Keratinocyte (primary cell): Measurements from ENCODE around the gene GDAP2. TPM values are rescaled to one million over a fixed set of nuclear protein-coding genes. Genes with fewer than 3 reads are reported as not detected.

Experiments used
- DNase-seq: peaks from one replicate; pipeline ENCODE4 v3.0.0-alpha.2; 2011; ENCODE audit warnings: low read depth, missing footprints, low spot score
- FAIRE-seq: peaks from 2 replicates; lab custom pipeline; 2011; peaks lifted over from hg19 to GRCh38; lab: Jason Lieb, UNC
- H2AFZ ChIP-seq: 2 replicates; pipeline ENCODE4 v1.6.0; 2012; ENCODE audit warnings: low read length, control low read depth, inconsistent platforms; ENCODE audit not compliant: control insufficient read depth
- H3K27ac ChIP-seq: 2 replicates; pipeline ENCODE4 v1.5.1; 2011; ENCODE audit warnings: low read length; ENCODE audit not compliant: control insufficient read depth, insufficient read depth
- H3K27me3 ChIP-seq: 3 replicates; pipeline ENCODE4 v1.6.0; 2011; ENCODE audit warnings: low read length; ENCODE audit not compliant: control insufficient read depth, insufficient read depth; ENCODE audit errors: extremely low read depth
- H3K36me3 ChIP-seq, 2 experiments: 2 replicates in 1 of 2; 3 replicates in 1 of 2; pipeline ENCODE4 v1.5.1; 2011; ENCODE audit warnings: low read length in 2 of 2, mild to moderate bottlenecking in 1 of 2; ENCODE audit not compliant: control insufficient read depth in 2 of 2, insufficient read depth in 2 of 2; ENCODE audit errors: extremely low read depth in 1 of 2
- H3K4me1 ChIP-seq: 3 replicates; pipeline ENCODE4 v1.5.1; 2011; ENCODE audit warnings: low read length; ENCODE audit not compliant: control insufficient read depth, insufficient read depth; ENCODE audit errors: extremely low read depth
- H3K4me2 ChIP-seq: 3 replicates; pipeline ENCODE4 v1.6.0; 2011; ENCODE audit warnings: low read depth, low read length; ENCODE audit not compliant: control insufficient read depth, insufficient read depth; ENCODE audit errors: extremely low read depth
- H3K4me3 ChIP-seq, 3 experiments: fragments of 200-600 bp in 1 of 3; sonication (generic) in 1 of 3; 2 replicates in 2 of 3; 3 replicates in 1 of 3; pipeline ENCODE4 v1.5.1; 2011 to 2016; ENCODE audit warnings: low read length in 3 of 3, mild to moderate bottlenecking in 3 of 3, control low read depth in 2 of 3, inconsistent platforms in 1 of 3, low read depth in 1 of 3, mixed read lengths in 1 of 3, mixed run types in 1 of 3, moderate library complexity in 1 of 3; ENCODE audit not compliant: control insufficient read depth in 2 of 3, insufficient read depth in 2 of 3; ENCODE audit errors: extremely low read depth in 1 of 3
- H3K79me2 ChIP-seq: 2 replicates; pipeline ENCODE4 v1.6.0; 2012; ENCODE audit warnings: low read length; ENCODE audit not compliant: control insufficient read depth, insufficient read depth
- H3K9ac ChIP-seq: 3 replicates; pipeline ENCODE4 v1.6.0; 2011; ENCODE audit warnings: low read length; ENCODE audit not compliant: control insufficient read depth, insufficient read depth; ENCODE audit errors: extremely low read depth
- H3K9me1 ChIP-seq: 3 replicates; pipeline ENCODE4 v1.6.0; 2011; ENCODE audit warnings: low read length; ENCODE audit not compliant: control insufficient read depth, insufficient read depth; ENCODE audit errors: extremely low read depth
- H3K9me3 ChIP-seq: 2 replicates; pipeline ENCODE4 v1.5.1; 2012; ENCODE audit warnings: low read depth, low read length; ENCODE audit not compliant: control insufficient read depth
- H4K20me1 ChIP-seq: 3 replicates; pipeline ENCODE4 v1.6.0; 2011; ENCODE audit warnings: low read length; ENCODE audit not compliant: control insufficient read depth, insufficient read depth; ENCODE audit errors: extremely low read depth
- EZH2 ChIP-seq: IDR thresholded peaks from one replicate; pipeline ENCODE4 v1.6.1; 2012; ENCODE audit warnings: inconsistent platforms, mild to moderate bottlenecking, low read length, moderate library complexity
- dilution Hi-C: fragments of 300-500 bp; cut with MboI; formaldehyde crosslinking; loops from one replicate; pipeline ENCODE4 v1.7.0; 2020; ENCODE audit warnings: low sequenced_read_pairs; ENCODE audit not compliant: extremely low pct_ligation_motif_present
- polyA plus RNA-seq, 5 experiments: library from polyadenylated mRNA; depleted of rRNA in 3 of 5; stranded (reverse) in 3 of 5; stranded (forward) in 1 of 5; unstranded in 1 of 5; fragments of >200 nt; gene quantifications; 1 replicate in 1 of 5; 2 replicates in 3 of 5; 3 replicates in 1 of 5; pipeline versions ENCODE4 v1.2.1 to v1.2.3, GENCODE V29; 2011 to 2012; ENCODE audit warnings: missing spikeins in 2 of 5, low read depth in 1 of 5, low replicate concordance in 1 of 5
- TF ChIP-seq, protein P1 (sequence below), 3 experiments: IDR thresholded peaks in 1 of 3; conservative IDR thresholded peaks in 1 of 3; optimal IDR thresholded peaks in 1 of 3; 2 replicates in 2 of 3; 3 replicates in 1 of 3; pipeline versions ENCODE3 to v1.5.1; 2011; ENCODE audit warnings: low read length in 3 of 3, mild to moderate bottlenecking in 3 of 3, moderate library complexity in 2 of 3, control low read depth in 1 of 3, inconsistent platforms in 1 of 3; ENCODE audit not compliant: insufficient read depth in 2 of 3; ENCODE audit errors: extremely low read depth in 1 of 3

The GDAP2 gene
- polyA plus RNA-seq, 1 donor (not counting 4 experiments of a cell fraction or from before 2014, with no cell fraction given) = 15.7 TPM

- DNase-seq (no peak), FAIRE-seq (no peak)
- H2AFZ ChIP-seq = no peak overlapping the region
- H3K79me2 ChIP-seq = no peaks in the 10 kb centered on the region
- H3K27me3 ChIP-seq = no peaks in the 10 kb centered on the region
- no peak overlapping the region for H3K9ac ChIP-seq
- H3K9me3 ChIP-seq = no peaks in the 10 kb centered on the region
- no peaks in the 10 kb centered on the region for H4K20me1 ChIP-seq
- peaks cover 46% of the 10 kb centered on the region for H3K4me1 ChIP-seq
- TF ChIP-seq, protein P1, sequence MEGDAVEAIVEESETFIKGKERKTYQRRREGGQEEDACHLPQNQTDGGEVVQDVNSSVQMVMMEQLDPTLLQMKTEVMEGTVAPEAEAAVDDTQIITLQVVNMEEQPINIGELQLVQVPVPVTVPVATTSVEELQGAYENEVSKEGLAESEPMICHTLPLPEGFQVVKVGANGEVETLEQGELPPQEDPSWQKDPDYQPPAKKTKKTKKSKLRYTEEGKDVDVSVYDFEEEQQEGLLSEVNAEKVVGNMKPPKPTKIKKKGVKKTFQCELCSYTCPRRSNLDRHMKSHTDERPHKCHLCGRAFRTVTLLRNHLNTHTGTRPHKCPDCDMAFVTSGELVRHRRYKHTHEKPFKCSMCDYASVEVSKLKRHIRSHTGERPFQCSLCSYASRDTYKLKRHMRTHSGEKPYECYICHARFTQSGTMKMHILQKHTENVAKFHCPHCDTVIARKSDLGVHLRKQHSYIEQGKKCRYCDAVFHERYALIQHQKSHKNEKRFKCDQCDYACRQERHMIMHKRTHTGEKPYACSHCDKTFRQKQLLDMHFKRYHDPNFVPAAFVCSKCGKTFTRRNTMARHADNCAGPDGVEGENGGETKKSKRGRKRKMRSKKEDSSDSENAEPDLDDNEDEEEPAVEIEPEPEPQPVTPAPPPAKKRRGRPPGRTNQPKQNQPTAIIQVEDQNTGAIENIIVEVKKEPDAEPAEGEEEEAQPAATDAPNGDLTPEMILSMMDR (optimal IDR thresholded peaks at IDR 0.05 in 1 of 3, IDR thresholded peaks at IDR 0.05 in 1 of 3, conservative IDR thresholded peaks at IDR 0.05 in 1 of 3; ENCODE audit: extremely low read depth in 1 of 3, insufficient read depth in 2 of 3, low read length in 3 of 3) = no peak
- TF ChIP-seq EZH2 = no peak
- peak overlapping the region; percentile 18 for H3K4me2 ChIP-seq
- H3K4me3 ChIP-seq = no peak overlapping the region
- H3K36me3 ChIP-seq = no peaks in the 10 kb centered on the region
- dilution Hi-C loops = no loop called here
- H3K9me1 ChIP-seq = no peaks in the 10 kb centered on the region
- H3K27ac ChIP-seq = no peak overlapping the region
Observed at GRCh38 chr1:117825414-117825813, 104.0 kb downstream of the GDAP2 start.

DNA sequence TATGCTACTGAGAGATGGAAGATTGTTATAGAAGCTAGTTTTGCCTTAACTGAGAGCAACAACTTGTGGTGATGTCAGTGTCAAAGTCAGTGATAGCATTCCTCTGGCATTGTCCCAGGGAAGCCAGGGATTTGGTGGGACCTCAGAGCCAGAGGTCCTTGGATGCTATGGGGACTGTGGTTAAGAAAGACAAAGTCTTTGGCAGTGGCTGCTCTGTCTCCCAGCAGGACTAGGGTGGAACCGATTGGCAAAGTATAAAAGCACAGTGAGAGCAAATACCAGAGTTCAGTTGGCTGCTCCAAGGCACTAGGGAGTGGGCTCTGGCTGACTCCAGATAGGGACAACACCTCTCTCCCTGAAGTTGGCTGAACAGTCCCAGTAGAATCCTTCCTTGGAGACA lies 104.8 kb downstream of the GDAP2 start:
- no peaks in the 10 kb centered on the region for H3K36me3 ChIP-seq
- H3K4me3 ChIP-seq = no peak overlapping the region
- DNase-seq = no peak
- no peak overlapping the region for H3K27ac ChIP-seq
- H2AFZ ChIP-seq = no peak overlapping the region
- H3K79me2 ChIP-seq = no peaks in the 10 kb centered on the region
- H3K4me1 ChIP-seq = peaks cover 46% of the 10 kb centered on the region
- no peaks in the 10 kb centered on the region for H3K9me1 ChIP-seq
- no peaks in the 10 kb centered on the region for H4K20me1 ChIP-seq
- FAIRE-seq = no peak
- no peak overlapping the region for H3K4me2 ChIP-seq
- no peaks in the 10 kb centered on the region for H3K9me3 ChIP-seq
- TF ChIP-seq EZH2 = no peak
- TF ChIP-seq, protein P1 (optimal IDR thresholded peaks at IDR 0.05 in 1 of 3, IDR thresholded peaks at IDR 0.05 in 1 of 3, conservative IDR thresholded peaks at IDR 0.05 in 1 of 3; ENCODE audit: extremely low read depth in 1 of 3, insufficient read depth in 2 of 3, low read length in 3 of 3) = no peak
- H3K9ac ChIP-seq = no peak overlapping the region
- H3K27me3 ChIP-seq = no peaks in the 10 kb centered on the region
- dilution Hi-C loops = no loop called here
